ENCODE data around the gene CENPL.
"Not testable (repeated sequence)": the region's sequence is repeated elsewhere in the genome, so short reads cannot be mapped to it uniquely, and the experiment has no call there.

The CENPL gene

DNA sequence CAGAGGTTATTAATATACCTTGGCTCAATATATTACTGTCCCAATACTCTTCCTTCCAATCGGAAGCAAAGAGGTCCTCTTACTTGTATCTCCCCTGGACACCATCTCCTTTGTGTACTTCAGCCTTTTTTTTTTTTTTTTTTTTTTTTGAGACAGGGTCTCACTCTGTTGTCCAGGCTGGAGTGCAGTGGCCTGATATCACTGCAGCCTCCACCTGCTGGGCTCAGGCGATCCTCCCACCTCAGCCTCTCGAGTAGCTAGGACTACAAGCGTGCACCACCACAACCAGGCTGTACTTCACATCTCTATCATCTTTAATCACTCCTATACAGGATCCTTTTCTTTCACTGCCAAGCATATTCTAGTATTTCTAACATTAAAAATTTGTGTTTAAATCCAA lies 3.0 kb downstream of the CENPL start:
- H3K27me3 Mint-ChIP-seq: no peaks in the 10 kb centered on the region
- H3K27ac Mint-ChIP-seq: no peak overlapping the region
- DNase-seq: no peak
- H3K36me3 Mint-ChIP-seq (ENCODE audit: low read depth): peaks cover 71% of the 10 kb centered on the region
- H3K9me3 Mint-ChIP-seq: no peaks in the 10 kb centered on the region
- peaks cover 47% of the 10 kb centered on the region for H3K4me1 Mint-ChIP-seq (ENCODE audit: low read depth)
- peak overlapping the region; percentile 97 for H3K4me3 Mint-ChIP-seq

GRCh38 chr1:173818459-173818858 lies 6.2 kb downstream of the CENPL start:
- Mint-ChIP-seq H3K36me3 (ENCODE audit: low read depth) (peaks cover 74% of the 10 kb centered on the region), H3K4me1 (ENCODE audit: low read depth) (peaks cover 51% of the 10 kb centered on the region), H3K27ac (no peak overlapping the region), H3K4me3 (no peak overlapping the region), H3K9me3 (no peaks in the 10 kb centered on the region), H3K27me3 (no peaks in the 10 kb centered on the region)
- no peak for DNase-seq

GRCh38 chr1:173813654-173814053 lies 11.0 kb downstream of the CENPL start:
- DNase-seq, H3K9me3 Mint-ChIP-seq, H3K4me3 Mint-ChIP-seq, H3K27me3 Mint-ChIP-seq, H3K27ac Mint-ChIP-seq: not testable (repeated sequence)
- peaks cover 77% of the 10 kb centered on the region for H3K36me3 Mint-ChIP-seq (ENCODE audit: low read depth)
- H3K4me1 Mint-ChIP-seq (ENCODE audit: low read depth): peaks cover 24% of the 10 kb centered on the region

GRCh38 chr1:173802961-173803360 lies 21.7 kb downstream of the CENPL start:
- no peaks in the 10 kb centered on the region for H3K9me3 Mint-ChIP-seq
- H3K4me3 Mint-ChIP-seq: no peak overlapping the region
- H3K36me3 Mint-ChIP-seq (ENCODE audit: low read depth): peaks cover 78% of the 10 kb centered on the region
- H3K27ac Mint-ChIP-seq: no peak overlapping the region
- no peaks in the 10 kb centered on the region for H3K4me1 Mint-ChIP-seq (ENCODE audit: low read depth)
- H3K27me3 Mint-ChIP-seq: no peaks in the 10 kb centered on the region
- DNase-seq: no peak

- not testable (repeated sequence) for DNase-seq; H3K27me3 Mint-ChIP-seq; H3K9me3 Mint-ChIP-seq; H3K27ac Mint-ChIP-seq; H3K4me1 Mint-ChIP-seq (ENCODE audit: low read depth); H3K4me3 Mint-ChIP-seq
- peaks cover 70% of the 10 kb centered on the region for H3K36me3 Mint-ChIP-seq (ENCODE audit: low read depth)
Measured at GRCh38 chr1:173799995-173800394, 24.7 kb downstream of the CENPL start.

- no peak overlapping the region for H3K4me3 Mint-ChIP-seq
- no peaks in the 10 kb centered on the region for H3K27me3 Mint-ChIP-seq
- no peak for DNase-seq
- H3K4me1 Mint-ChIP-seq (ENCODE audit: low read depth): no peaks in the 10 kb centered on the region
- H3K9me3 Mint-ChIP-seq: no peaks in the 10 kb centered on the region
- no peak overlapping the region for H3K27ac Mint-ChIP-seq
- peaks cover 58% of the 10 kb centered on the region for H3K36me3 Mint-ChIP-seq (ENCODE audit: low read depth)
Measured at GRCh38 chr1:173798078-173798477, 26.6 kb downstream of the CENPL start.

DNA sequence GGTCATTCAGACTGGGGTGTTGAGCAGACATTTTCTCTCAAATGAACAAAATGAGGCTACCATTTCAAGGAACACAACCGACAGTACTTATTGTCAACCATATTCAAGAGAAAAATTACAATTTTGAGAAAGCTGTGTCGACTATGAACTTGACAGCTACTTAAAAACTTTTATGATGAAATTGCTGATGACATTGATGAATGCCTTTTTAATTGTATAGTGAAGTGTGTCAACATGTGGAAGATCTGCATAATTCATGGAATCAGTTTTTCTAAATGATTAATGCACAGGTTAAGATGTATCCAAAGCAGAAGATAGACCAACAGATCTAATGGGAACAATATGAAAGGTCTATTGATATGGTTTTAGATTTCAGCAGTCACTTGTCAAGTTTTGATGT lies 34.8 kb downstream of the CENPL start:
- Mint-ChIP-seq H3K4me1 (ENCODE audit: low read depth) (no peaks in the 10 kb centered on the region), H3K27me3 (no peaks in the 10 kb centered on the region), H3K36me3 (ENCODE audit: low read depth) (peaks cover 51% of the 10 kb centered on the region), H3K9me3 (no peaks in the 10 kb centered on the region), H3K4me3 (no peak overlapping the region), H3K27ac (no peak overlapping the region)
- no peak for DNase-seq

GRCh38 chr1:173784997-173785396 lies 39.7 kb downstream of the CENPL start:
- Mint-ChIP-seq H3K27ac (no peak overlapping the region), H3K27me3 (no peaks in the 10 kb centered on the region), H3K4me1 (ENCODE audit: low read depth) (no peaks in the 10 kb centered on the region), H3K9me3 (no peaks in the 10 kb centered on the region), H3K36me3 (ENCODE audit: low read depth) (peaks cover 83% of the 10 kb centered on the region), H3K4me3 (no peak overlapping the region)
- DNase-seq: no peak

GRCh38 chr1:173779936-173780335 lies 44.7 kb downstream of the CENPL start:
- H3K36me3 Mint-ChIP-seq (ENCODE audit: low read depth): peaks cover 90% of the 10 kb centered on the region
- H3K27ac Mint-ChIP-seq: no peak overlapping the region
- no peaks in the 10 kb centered on the region for H3K4me1 Mint-ChIP-seq (ENCODE audit: low read depth)
- no peak overlapping the region for H3K4me3 Mint-ChIP-seq
- no peaks in the 10 kb centered on the region for H3K9me3 Mint-ChIP-seq
- DNase-seq: no peak
- H3K27me3 Mint-ChIP-seq: no peaks in the 10 kb centered on the region

DNA sequence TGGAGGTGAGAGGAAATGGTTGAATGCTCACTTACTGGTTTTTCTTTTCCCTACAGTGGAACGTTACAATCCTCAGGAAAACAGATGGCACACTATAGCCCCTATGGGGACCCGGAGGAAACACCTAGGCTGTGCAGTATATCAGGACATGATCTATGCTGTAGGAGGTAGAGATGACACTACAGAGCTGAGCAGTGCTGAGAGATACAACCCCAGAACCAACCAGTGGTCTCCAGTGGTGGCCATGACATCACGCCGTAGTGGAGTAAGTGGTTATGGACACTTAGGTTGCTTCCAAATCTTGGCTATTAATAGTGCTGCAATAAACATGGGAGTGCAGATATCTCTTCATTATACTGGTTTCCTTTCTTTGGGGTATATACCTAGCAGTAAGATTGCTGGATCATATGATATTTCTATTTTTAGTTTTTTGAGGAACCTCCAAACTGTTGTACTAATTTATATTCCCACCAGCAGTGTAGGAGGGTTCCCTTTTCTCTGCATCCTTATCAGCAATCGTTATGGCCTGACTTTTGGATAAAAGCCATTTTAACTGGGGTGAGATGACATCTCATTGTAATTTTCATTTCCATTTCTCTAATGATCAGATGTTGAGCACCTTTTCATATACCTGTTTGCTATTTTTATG lies 49.0 kb downstream of the CENPL start:
- Mint-ChIP-seq H3K4me3 (no peak overlapping the region), H3K27ac (no peak overlapping the region), H3K9me3 (no peaks in the 10 kb centered on the region), H3K36me3 (ENCODE audit: low read depth) (peaks cover 75% of the 10 kb centered on the region), H3K27me3 (no peaks in the 10 kb centered on the region), H3K4me1 (ENCODE audit: low read depth) (peaks cover 2% of the 10 kb centered on the region)
- DNase-seq: no peak

DNA sequence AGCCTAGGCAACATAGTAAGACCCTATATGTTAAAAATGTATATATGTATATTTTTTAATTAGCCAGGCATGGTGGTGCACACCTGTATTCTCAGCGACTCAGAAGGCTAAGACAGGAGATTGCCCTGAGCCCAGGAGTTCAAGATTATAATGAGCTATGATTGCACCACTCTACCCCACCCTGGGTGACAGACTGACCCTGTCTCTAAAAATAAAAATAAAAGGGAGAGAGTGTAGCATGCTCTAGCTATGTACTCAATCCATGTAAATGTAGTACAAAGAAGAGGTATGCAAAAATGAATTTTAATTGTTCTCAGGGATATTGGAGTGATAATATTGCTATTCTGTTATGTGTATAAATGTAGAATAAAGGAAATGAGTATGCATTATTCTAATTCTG lies 53.1 kb downstream of the CENPL start:
- Mint-ChIP-seq H3K9me3 (no peaks in the 10 kb centered on the region), H3K27me3 (no peaks in the 10 kb centered on the region), H3K4me1 (ENCODE audit: low read depth) (peaks cover 25% of the 10 kb centered on the region), H3K4me3 (no peak overlapping the region), H3K27ac (no peak overlapping the region), H3K36me3 (ENCODE audit: low read depth) (peaks cover 64% of the 10 kb centered on the region)
- DNase-seq: no peak

DNA sequence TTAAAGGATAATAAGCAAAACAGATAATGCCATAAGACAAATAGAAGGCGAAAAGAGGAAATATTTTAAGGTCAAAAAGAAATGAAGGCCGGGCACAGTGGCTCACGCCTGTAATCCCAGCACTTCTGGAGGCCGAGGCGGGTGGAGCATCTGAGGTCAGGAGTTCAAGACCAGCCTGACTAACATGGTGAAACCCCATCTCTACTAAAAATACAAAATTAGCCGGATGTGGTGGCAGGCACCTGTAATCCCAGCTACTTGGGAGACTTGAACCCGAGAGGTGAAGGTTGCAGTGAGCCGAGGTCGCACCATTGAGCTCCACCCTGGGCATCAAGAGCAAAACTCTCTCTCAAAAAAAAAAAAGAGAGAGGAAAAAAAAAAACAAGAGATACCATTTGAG lies 54.4 kb downstream of the CENPL start:
- H3K4me3 Mint-ChIP-seq, H3K9me3 Mint-ChIP-seq, DNase-seq, H3K27me3 Mint-ChIP-seq: not testable (repeated sequence)
- Mint-ChIP-seq H3K36me3 (ENCODE audit: low read depth) (peaks cover 59% of the 10 kb centered on the region), H3K27ac (peak overlapping the region; percentile 55), H3K4me1 (ENCODE audit: low read depth) (peaks cover 25% of the 10 kb centered on the region)

- no peaks in the 10 kb centered on the region for H3K27me3 Mint-ChIP-seq
- H3K9me3 Mint-ChIP-seq: peaks cover 8% of the 10 kb centered on the region
- peaks cover 56% of the 10 kb centered on the region for H3K36me3 Mint-ChIP-seq (ENCODE audit: low read depth)
- H3K4me3 Mint-ChIP-seq: no peak overlapping the region
- no peak for DNase-seq
- peaks cover 25% of the 10 kb centered on the region for H3K4me1 Mint-ChIP-seq (ENCODE audit: low read depth)
- H3K27ac Mint-ChIP-seq: peak overlapping the region; percentile 57
Measured at GRCh38 chr1:173768827-173769226, 55.9 kb downstream of the CENPL start.

GRCh38 chr1:173768206-173768605 lies 56.5 kb downstream of the CENPL start:
- peaks cover 62% of the 10 kb centered on the region for H3K36me3 Mint-ChIP-seq (ENCODE audit: low read depth)
- no peak overlapping the region for H3K4me3 Mint-ChIP-seq
- H3K9me3 Mint-ChIP-seq: peaks cover 12% of the 10 kb centered on the region
- H3K4me1 Mint-ChIP-seq (ENCODE audit: low read depth): peaks cover 25% of the 10 kb centered on the region
- no peaks in the 10 kb centered on the region for H3K27me3 Mint-ChIP-seq
- DNase-seq: no peak
- no peak overlapping the region for H3K27ac Mint-ChIP-seq

- peaks cover 87% of the 10 kb centered on the region for H3K36me3 Mint-ChIP-seq (ENCODE audit: low read depth)
- H3K27me3 Mint-ChIP-seq, H3K4me3 Mint-ChIP-seq, DNase-seq, H3K27ac Mint-ChIP-seq: not testable (repeated sequence)
- peaks cover 21% of the 10 kb centered on the region for H3K9me3 Mint-ChIP-seq
- peaks cover 12% of the 10 kb centered on the region for H3K4me1 Mint-ChIP-seq (ENCODE audit: low read depth)
Measured at GRCh38 chr1:173764331-173764730, 60.4 kb downstream of the CENPL start.

DNA sequence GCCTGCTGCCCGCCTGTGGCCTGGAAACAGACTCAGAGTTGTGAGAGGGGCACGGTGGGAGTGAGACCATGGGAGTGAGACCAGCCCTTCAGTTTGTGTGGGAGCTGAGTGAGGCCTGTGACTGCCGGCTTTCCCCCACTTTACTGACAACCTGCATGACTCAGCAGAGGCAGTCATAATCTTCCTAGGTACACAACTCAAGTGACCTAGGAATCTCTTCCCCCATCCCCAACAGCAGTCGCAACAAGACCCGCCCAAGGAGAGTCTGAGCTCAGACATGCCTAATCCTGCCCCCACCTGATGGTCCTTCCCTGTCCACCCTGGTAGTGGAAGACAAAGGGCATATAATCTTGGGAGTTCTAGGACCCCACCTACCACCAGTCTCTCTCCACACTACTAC lies 65.7 kb downstream of the CENPL start:
- peaks cover 15% of the 10 kb centered on the region for H3K9me3 Mint-ChIP-seq
- no peaks in the 10 kb centered on the region for H3K4me1 Mint-ChIP-seq (ENCODE audit: low read depth)
- no peak overlapping the region for H3K4me3 Mint-ChIP-seq
- peak overlapping the region; percentile 54 for H3K27ac Mint-ChIP-seq
- DNase-seq: no peak
- peaks cover 97% of the 10 kb centered on the region for H3K36me3 Mint-ChIP-seq (ENCODE audit: low read depth)
- no peaks in the 10 kb centered on the region for H3K27me3 Mint-ChIP-seq

All from activated T-cell treated with anti-CD3 and anti-CD28 coated beads, Interleukin-2, amount 50 U/mL, for 24 hours (primary cell).